NCI-H2029 (cell line): ENCODE data around the gene ASB11.

Source experiments
- DNase-seq: peaks from one replicate; lab custom pipeline; 2025; lab: John Stamatoyannopoulos, UW

Gene ASB11

DNA sequence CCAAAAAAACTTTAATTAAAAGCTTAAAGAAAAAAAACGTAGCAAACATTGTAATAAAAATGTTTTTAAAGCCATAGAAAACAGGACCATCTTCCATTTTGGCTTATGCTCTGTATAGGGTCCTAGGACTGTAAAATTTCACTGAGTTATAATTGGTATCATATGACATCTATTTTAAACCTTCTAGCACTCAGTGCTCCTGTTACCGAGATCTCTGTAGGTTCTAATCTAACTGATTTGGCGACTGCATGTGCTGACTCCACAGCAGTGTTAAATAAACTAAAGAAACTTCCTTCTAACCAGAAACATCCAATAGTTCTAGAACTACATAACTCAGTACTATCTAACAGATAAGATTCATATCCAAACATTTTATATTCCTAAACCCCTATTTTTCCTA is at the start of gene ASB11:
ASB11 (minus strand) TSS at position 132 of the 400 bp plus-strand sequence; CDS start at position 97, 35 bp downstream.
- no peak for DNase-seq

- DNase-seq = no peak
These were observed 44.3 kb upstream of the ASB11 start for GRCh38 chrX:15359701-15360100.

GRCh38 chrX:15358533-15358932 is 43.1 kb upstream of the ASB11 start:
- DNase-seq = no peak

- no peak for DNase-seq
These were observed 41.0 kb upstream of the ASB11 start for GRCh38 chrX:15356444-15356843.

GRCh38 chrX:15350329-15350996 is 35.0 kb upstream of the ASB11 start:
- DNase-seq = no peak

DNA sequence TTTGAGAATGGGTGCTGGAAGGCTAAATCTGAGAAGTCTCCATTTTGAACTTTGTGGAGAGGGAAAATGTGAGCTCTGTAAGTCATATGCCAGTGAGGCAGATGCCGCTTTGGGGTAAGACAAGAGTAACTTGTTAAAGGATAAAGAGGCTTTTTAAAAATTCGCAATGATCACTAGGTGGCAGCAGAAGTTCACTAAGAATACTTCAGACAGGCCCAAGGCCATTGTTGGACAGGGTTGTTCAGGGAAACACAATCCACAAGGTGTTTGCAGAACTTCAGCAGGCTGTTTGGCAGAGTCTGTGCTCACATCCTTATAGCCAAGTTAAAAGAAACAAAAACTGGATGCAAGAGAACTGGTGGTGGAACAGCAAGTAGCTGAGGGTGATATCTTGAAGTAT is 33.6 kb upstream of the ASB11 start:
- no peak for DNase-seq

GRCh38 chrX:15345976-15346375 is 30.5 kb upstream of the ASB11 start:
- no peak for DNase-seq

DNA sequence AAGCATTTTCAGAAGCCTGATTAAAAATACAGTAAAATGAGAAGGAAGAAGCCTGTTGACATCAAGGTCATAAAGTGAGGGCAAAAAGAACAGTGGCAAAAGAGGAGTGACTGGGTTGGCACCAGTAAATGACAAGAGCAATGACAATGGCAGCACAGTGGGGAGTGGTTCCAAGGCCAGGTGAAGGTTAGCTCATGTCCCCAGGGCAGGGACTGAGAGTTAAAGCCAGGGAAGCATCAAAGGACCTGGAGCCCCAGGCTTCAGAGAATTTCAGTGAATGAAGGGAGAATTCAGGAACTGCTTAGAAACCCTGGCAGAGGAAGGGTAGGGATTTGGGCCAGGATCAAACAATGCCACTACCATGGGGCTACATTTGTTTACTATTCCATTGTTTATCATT is 28.7 kb upstream of the ASB11 start:
- no peak for DNase-seq

GRCh38 chrX:15343075-15343476 is 27.6 kb upstream of the ASB11 start:
- DNase-seq = no peak

GRCh38 chrX:15340867-15341266 is 25.4 kb upstream of the ASB11 start:
- DNase-seq = no peak

DNA sequence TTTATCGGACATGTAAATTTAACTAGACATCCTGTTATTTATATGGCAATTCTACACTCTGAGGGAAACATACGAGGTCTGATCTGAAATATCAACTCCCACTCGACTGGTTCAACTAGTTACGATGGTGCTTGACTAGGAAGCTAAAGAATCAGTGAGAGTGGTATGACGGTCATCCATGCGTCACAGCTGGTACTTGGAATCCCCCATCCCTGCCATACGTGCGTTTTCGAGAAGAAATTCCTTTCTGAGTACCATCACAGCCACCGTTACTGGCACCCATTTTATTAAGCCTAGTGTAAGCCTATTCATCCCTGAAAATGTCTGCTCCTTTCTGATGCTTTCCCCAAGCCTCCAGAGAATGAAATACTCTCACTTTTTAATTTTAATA is 20.6 kb upstream of the ASB11 start:
- no peak for DNase-seq

GRCh38 chrX:15335135-15336022 is 19.9 kb upstream of the ASB11 start, which contains the start of gene PIGA:
TSS of gene PIGA (minus strand) at chrX:15335523. CDS start at chrX:15331930, 3,593 bp downstream.
- DNase-seq = peak; percentile 87

- DNase-seq = no peak
These were observed 19.1 kb upstream of the ASB11 start for GRCh38 chrX:15334561-15334960.

DNA sequence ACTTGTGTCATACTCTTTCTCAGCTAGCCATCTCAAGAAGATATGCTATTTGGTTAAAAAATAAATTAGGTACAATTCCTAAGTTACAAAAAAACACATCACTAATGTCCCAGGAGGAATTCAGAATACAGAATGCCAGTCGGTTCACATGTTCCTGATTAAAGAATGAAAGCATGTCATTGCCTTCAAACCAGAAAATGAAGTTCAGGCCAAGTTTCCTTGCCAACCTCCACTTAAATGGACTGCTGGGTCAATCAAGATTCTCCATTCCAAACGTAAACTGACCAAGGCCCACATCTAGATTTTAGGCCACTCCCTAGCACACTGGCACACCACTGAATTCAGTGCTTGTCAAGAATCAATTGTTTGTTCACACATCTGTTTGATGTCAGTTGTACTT is 13.4 kb upstream of the ASB11 start:
- DNase-seq = no peak

DNA sequence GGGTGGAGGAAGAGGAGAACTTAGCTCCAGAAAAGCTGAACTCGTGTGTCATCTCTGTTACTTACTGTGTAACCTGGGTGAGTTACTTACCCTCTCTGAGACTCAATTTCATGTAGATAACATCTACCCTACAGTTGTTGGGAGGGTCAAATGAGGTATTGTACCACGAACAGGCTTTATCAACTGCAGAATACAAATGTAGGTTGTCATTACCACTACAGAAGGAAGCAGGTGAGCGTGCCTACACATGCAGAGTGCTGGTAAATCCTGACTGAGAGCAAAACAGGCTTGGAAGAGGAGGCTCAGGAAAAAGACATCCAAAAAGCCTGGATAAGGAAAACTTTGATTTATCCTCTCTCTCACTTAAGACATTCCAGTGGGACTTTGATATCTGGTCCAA is 12.7 kb upstream of the ASB11 start:
- DNase-seq = no peak

GRCh38 chrX:15322472-15322871 is 7.0 kb upstream of the ASB11 start:
- DNase-seq = no peak

- no peak for DNase-seq
These were observed 6.6 kb upstream of the ASB11 start for GRCh38 chrX:15322072-15322471.

- DNase-seq = no peak
These were observed 6.0 kb upstream of the ASB11 start for GRCh38 chrX:15321447-15321846.

DNA sequence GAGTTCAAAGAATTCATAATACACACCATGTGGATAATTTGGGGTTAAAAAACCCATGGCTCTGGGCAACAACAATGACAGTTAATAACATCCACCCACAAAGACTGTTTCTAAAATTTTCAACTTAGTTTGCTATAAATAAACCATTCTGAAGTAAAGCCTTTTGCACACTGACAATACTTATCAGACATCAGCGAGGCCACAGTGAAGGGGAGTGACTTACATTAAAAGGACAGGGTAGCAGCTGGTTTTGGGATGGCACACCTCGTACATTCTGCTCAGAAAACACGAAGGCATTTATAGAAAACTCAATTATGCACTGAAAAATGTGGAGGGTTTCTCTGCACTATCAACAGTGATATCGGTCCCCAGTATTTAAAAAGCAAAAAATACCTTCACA is 4.9 kb upstream of the ASB11 start:
- DNase-seq = no peak

- DNase-seq = no peak
These were observed 3.6 kb upstream of the ASB11 start for GRCh38 chrX:15319075-15319474.

GRCh38 chrX:15314472-15314871 is 968 bp downstream of the ASB11 start:
- no peak for DNase-seq

- DNase-seq = no peak
These were observed 4.3 kb downstream of the ASB11 start for GRCh38 chrX:15311119-15311518.

DNA sequence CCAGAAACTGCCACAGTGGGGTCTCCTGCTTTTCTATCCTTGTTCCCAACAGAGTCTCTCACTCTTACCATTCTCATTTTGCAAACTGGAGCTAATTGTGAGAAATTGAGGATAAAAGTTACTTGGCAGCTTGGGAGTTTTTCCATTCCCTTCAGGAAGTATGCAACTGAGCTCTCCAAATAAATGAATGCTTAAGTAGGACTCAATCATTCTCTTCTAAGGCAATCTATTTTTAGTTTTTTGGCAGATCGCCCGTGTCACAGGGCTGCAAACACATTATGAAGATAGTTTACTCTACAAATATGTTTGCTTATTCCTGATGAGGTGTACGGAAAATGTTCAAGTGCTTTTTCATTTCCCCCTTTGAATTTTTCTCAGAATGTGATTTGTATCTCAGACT is 5.3 kb downstream of the ASB11 start:
- DNase-seq = peak; percentile 41
